Measurements from ENCODE around the gene ZFHX2.
A peak's percentile ranks its signal among the peaks of the same experiment; 100 is the strongest.
"Not testable (repeated sequence)": the region's sequence is repeated elsewhere in the genome, so short reads cannot be mapped to it uniquely, and the experiment has no call there.

The ZFHX2 gene

GRCh38 chr14:23539248-23540140 is 12.1 kb downstream of the ZFHX2 start:
- DNase-seq (ENCODE audit: low spot score): peak; percentile 71

GRCh38 chr14:23538785-23539184 is 12.8 kb downstream of the ZFHX2 start:
- no peak for DNase-seq (ENCODE audit: low spot score)

- no peak for DNase-seq (ENCODE audit: low spot score)
Observed at GRCh38 chr14:23538050-23538718, 13.4 kb downstream of the ZFHX2 start.

- DNase-seq (ENCODE audit: low spot score): no peak
Observed at GRCh38 chr14:23537351-23538049, 14.1 kb downstream of the ZFHX2 start.

GRCh38 chr14:23536906-23537305 is 14.7 kb downstream of the ZFHX2 start:
- DNase-seq (ENCODE audit: low spot score): not testable (repeated sequence)

GRCh38 chr14:23536494-23536893 is 15.1 kb downstream of the ZFHX2 start:
- no peak for DNase-seq (ENCODE audit: low spot score)

- DNase-seq (ENCODE audit: low spot score): no peak
Observed at GRCh38 chr14:23535943-23536342, 15.6 kb downstream of the ZFHX2 start.

GRCh38 chr14:23533652-23534435 is 17.7 kb downstream of the ZFHX2 start:
- no peak for DNase-seq (ENCODE audit: low spot score)

- DNase-seq (ENCODE audit: low spot score): no peak
Observed at GRCh38 chr14:23532658-23533057, 18.9 kb downstream of the ZFHX2 start.

GRCh38 chr14:23531391-23531790 is 20.2 kb downstream of the ZFHX2 start:
- no peak for DNase-seq (ENCODE audit: low spot score)

GRCh38 chr14:23530375-23531055 is 21.1 kb downstream of the ZFHX2 start:
- DNase-seq (ENCODE audit: low spot score): no peak

- no peak for DNase-seq (ENCODE audit: low spot score)
Observed at GRCh38 chr14:23529016-23529415, 22.5 kb downstream of the ZFHX2 start.

GRCh38 chr14:23528555-23528954 is 23.0 kb downstream of the ZFHX2 start:
- DNase-seq (ENCODE audit: low spot score): no peak

GRCh38 chr14:23525611-23526010 is 26.0 kb downstream of the ZFHX2 start:
- no peak for DNase-seq (ENCODE audit: low spot score)

GRCh38 chr14:23524954-23525353 is 26.6 kb downstream of the ZFHX2 start:
- no peak for DNase-seq (ENCODE audit: low spot score)

GRCh38 chr14:23523229-23524016 is 28.1 kb downstream of the ZFHX2 start:
- no peak for DNase-seq (ENCODE audit: low spot score)

GRCh38 chr14:23522643-23523198 is 28.8 kb downstream of the ZFHX2 start:
- DNase-seq (ENCODE audit: low spot score): no peak

- DNase-seq (ENCODE audit: low spot score): no peak
Observed at GRCh38 chr14:23521785-23522640, 29.6 kb downstream of the ZFHX2 start.

GRCh38 chr14:23520899-23521533 is 30.5 kb downstream of the ZFHX2 start:
- DNase-seq (ENCODE audit: low spot score): no peak

Measured in NAMALWA (cell line).